HG02870 (cell line): ENCODE measurements around the gene LRRFIP2.

Source experiments
- ATAC-seq: cut with Tn5 transposase; IDR thresholded peaks from one replicate; pipeline ENCODE4 v1.9.1; 2021; ENCODE audit warnings: mild to moderate bottlenecking, moderate library complexity; ENCODE audit not compliant: unreplicated experiment

The LRRFIP2 gene

DNA sequence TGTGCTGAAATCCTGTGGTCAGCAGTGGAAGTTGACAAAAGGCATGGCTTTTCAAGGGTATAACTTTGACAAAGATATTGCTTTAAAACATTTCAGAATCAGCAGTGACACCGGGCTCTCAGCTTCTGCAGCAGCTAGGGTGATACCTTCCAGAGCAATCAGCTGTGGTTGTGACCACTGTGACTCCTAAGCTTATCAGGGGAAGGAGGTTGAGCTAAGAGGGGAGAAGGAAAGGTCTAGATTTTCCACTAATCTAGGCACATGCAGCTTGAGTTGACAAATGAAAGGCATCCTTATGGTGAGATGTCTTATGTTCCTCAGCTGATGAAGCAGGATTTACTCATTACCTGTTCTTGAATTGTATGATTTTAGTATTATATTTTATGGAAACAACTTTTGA, 16.3 kb upstream of the LRRFIP2 start:
- no peak for ATAC-seq

DNA sequence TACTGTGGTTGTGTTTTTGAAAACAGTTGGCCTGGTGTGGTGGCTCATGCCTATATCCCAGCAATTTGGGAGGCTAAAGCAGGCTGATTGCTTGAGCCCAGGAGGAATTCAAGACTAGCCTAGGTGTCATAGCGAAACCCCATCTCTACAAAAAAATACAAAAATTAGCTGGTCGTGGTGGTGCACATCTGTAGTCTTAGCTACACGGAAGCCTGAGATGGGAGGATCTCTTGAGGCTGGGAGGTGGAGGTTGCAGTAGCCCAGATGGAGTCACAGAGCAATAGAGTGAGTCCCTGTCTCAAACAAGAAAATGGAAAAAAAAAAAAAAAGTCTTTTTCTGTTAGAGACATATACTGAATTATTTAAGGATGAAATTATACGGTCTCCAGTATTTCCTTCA, 14.7 kb upstream of the LRRFIP2 start:
- ATAC-seq, result peak; percentile 59

- no peak for ATAC-seq
These were observed 9.6 kb upstream of the LRRFIP2 start for GRCh38 chr3:37183976-37184375.

DNA sequence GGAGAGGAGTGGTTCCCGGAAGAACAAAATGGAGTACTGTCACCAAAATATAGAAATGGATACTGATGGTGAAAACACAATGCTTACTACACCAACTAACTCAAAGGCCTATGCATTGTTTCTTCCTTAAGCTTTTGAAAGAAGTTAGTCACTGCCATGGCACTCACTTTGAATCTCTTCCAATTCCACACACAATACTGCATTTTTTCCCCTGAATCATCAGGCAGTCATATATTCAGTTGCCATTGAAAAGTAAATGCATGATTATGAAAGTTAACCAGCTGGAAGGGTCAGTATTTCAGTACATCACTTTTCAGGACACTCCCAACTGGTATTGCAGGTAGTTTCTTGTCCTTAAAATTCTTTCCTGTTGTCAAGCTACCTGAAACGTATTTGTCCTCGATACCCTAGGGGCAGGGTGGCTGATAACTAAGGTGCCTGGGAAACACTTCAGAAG, 9.0 kb upstream of the LRRFIP2 start:
- no peak for ATAC-seq

DNA sequence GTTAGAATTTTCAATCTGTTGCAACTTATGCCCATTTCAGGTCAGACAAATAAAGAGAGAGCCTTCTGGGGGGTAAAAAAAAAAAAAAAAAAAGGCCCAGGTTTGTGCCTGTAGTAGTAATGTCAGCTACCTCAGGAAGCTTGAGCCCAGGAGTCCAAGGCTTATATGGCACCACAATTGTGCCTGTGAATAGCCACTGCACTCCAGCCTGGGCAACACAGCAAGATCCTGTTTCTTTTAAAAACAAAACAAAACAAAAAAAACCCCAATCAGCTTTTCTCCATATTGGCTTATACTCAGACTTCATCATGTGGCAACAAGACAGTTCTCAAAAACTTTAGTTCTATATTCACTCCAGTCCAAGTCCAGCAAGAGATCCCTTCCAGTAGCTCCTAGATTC, 8.4 kb upstream of the LRRFIP2 start:
- ATAC-seq, result no peak

DNA sequence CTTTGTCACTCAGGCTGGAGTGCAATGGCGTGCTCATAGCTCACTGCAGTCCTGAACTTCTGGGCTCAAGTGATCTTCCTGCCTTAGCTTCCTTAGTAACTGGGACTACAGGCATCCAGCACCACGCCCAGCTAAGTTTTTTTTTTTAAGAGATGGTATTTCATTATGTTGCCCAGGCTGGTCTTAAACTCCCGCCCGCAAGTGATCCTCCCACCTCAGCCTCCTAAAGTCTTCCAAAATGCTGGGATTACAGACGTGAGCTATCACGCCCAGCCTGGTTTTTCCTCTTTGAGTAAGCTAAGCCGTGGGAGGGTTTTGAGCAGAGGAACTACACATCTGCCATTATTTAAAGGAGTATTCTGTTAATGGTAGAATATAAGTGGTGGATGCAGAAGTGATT, 7.4 kb upstream of the LRRFIP2 start:
- ATAC-seq, result no peak

- no peak for ATAC-seq
These were observed 5.0 kb upstream of the LRRFIP2 start for GRCh38 chr3:37179144-37179967.

DNA sequence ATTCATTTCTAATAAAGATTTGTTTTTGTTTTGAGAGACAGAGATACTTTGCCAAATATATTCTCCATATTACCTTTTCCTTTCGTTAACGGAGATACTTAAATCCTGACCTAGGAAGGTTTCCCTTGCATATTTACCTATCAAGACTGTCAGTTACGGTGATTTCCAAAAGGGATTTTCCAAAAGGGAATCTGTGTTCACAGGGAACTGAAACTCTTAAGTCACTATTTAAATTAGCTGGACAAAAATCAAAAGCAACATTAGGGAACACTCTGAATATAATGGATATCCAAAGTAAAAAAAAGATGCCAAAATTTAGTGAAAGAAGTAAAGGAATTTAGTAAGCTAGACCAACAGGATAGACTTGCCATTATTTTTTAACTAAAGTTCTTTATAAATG, 576 bp downstream of the LRRFIP2 start:
- ATAC-seq, result no peak

GRCh38 chr3:37171144-37171543, 3.2 kb downstream of the LRRFIP2 start:
- no peak for ATAC-seq

DNA sequence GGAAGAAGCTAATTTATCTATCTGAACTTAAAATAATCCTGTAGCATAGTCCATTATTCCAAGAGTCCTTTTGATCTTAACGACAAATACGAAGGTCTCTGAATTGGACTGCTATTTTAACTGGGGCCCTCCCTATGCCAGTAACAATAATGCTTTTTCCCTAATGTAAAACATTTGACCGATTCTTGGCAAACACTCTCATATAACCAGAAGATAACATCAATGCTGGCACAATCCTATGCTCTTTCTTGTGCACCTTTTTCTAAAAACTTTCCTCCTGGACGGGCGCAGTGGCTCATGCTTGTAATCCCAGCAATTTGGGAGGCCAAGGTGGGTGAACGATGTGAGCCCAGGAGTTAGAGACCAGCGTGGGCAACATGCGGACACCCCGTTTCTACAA, 3.9 kb downstream of the LRRFIP2 start:
- ATAC-seq, result no peak

DNA sequence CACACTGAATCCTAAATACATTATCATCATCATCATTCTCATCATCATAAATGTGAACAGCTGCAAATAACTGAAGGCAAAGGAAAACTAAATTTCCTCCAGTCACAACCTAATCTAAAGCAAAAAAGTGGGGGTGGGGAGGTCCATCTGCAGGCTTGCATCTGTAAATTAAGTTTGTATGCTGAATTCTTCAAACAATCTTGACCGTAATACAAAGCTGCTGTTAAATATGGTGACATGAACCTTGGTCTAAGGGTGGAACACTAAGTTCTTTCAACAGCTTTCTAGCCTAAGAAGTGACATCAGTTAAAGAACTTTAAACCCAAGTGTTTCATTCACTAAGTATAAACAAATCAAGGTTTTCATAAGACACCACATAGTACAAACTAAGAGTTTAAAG, 4.3 kb downstream of the LRRFIP2 start:
- ATAC-seq, result no peak

DNA sequence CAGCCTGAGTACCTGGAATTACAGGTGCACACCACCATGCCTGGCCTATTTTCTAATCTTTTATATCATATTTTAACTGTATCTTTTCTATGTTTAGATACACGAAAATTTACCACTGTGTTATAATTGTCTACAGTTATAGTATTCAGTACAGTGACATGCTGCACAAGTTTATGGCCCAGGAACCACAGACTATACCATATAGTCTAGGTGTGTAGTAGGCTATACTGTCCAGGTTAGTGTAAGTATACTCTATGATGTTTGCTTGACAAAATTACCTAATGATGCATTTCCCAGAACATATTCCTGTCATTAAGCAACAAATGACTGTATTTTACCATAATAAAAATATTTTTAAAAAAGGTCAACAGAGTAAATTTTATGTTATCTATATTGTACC, 5.5 kb downstream of the LRRFIP2 start:
- no peak for ATAC-seq

GRCh38 chr3:37163262-37164015, 10.9 kb downstream of the LRRFIP2 start:
- ATAC-seq, result peak; percentile 38

- ATAC-seq, result peak; percentile 86
These were observed 11.7 kb downstream of the LRRFIP2 start for GRCh38 chr3:37162501-37163245.

DNA sequence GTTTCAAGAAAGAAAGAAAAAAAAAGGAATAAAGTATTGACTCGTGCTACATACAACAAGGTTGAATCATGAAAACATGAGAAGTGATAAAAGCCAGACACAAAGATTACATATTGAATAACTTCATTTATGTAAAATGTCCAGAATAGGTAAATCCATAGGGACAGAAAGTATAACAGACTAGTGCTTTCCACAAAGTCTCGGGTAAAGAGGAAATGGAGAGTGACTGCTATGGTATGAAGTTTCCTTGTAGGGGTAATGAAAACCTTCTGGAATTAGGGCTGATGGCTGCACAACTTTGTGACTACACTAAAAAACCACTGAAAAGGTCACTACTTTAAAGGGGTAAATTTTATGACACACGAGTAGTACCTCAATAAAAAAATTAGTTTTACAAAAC, 13.0 kb downstream of the LRRFIP2 start:
- no peak for ATAC-seq

DNA sequence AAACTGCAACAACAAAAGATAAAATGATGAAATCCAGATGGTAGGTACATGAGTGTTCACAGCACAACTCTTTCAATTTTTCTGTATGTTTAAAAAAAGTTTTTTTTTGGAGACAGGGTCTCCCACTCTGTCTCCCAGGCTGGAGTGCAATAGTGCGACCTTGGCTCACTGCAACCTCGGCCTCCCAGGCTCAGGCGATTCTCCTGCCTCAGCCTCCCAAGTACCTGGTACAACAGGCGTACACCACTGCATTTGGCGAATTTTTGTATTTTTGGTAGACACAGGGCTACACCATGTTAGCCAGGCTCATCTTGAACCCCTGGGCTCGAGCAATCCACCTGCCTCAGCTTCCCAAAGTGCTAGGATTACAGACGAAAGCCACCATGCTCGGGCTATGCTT, 18.6 kb downstream of the LRRFIP2 start:
- ATAC-seq, result no peak

- no peak for ATAC-seq
These were observed 19.6 kb downstream of the LRRFIP2 start for GRCh38 chr3:37154668-37155314.

DNA sequence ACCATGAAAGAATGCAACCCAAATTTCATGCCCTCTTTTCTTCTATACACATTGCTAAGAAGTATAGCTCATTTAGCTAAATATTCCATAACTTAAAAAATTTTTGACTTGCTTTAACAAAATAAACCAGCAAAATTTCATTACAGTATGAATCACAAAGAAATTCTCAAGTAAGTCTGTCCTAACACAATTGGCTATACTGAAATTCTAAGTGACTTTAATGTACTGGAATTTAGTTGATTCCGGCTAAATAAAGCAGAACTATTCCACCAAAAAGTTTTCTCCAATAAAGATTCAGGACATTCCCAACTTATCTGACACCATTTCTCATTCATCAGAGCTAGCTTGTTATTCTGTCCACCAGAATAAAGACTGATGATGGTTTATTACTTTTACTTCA, 23.8 kb downstream of the LRRFIP2 start:
- ATAC-seq, result no peak

GRCh38 chr3:37149257-37149656, 25.1 kb downstream of the LRRFIP2 start:
- no peak for ATAC-seq

- ATAC-seq, result no peak
These were observed 26.2 kb downstream of the LRRFIP2 start for GRCh38 chr3:37148208-37148607.

DNA sequence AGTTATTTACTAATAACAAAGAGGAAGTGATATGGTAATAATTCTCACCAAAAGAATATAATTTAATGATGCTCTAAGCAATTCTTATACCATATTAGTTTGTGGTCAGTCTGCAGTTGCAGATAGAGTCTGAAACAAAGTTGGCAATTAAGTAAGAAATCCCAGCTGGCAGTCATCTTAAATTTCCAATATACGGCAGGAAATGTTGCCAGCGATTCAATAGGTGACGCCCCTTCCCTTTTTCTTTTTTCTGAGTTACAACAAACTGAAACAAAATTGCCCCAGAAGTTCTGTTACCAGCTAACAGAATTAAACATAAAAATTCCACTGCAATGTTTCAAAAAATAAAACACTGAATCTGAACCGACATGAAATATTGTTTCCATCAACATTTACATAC, 26.7 kb downstream of the LRRFIP2 start:
- no peak for ATAC-seq
